ENCODE results near the gene STARD9. TPM values are rescaled to one million over a fixed set of nuclear protein-coding genes. Genes with fewer than 3 reads are reported as not detected.

STARD9 gene
- total and polyA plus RNA-seq, 9 of the 15 experiments (the other 6 are each of a cell fraction or from before 2014, with no cell fraction given), result 0.45 to 6.0 (median 3.6) TPM

DNA sequence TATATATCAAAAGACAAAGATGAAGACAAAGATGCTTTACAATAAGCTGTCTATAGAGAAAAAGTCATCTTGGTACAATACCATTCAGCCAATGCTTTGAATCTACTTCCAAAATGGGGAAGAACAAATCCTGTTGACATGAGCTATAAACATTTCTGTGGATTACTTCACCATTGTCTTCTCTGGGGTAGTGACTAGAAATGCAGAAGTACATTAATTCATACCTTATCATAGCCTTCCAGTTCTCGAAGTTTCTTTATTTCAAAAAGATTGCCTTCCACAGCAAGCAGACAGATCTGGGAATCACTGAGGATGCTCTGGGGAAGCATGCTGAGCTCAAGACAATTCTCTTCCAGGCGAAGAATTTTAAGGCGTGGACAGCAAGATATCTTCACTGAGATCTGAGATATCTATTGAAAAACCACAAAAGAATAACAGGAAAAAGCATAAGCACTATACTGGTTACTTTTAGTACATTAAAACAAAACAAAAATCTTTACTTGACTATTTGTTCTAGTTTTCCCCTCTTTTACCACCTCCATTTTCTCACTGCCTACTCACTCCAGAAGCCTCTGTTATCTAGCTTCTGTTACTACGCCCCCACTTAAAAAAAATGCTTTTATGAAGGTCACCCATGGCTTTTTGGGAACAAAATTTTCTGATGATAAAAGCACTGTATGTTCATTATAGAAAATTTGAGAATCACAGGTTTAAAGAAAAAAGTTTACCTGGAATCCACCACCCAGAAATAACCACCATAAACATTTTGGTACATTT, 30.4 kb upstream of the STARD9 start (continued):
- no peak for TF ChIP-seq GTF3C2 (IDR thresholded peaks at IDR 0.05; ENCODE audit: borderline replicate concordance, extremely low read depth, insufficient read length)
- TF ChIP-seq PBX2 (CRISPR knock-in tag; IDR thresholded peaks at IDR 0.05; ENCODE audit: low read depth), result no peak
- TF ChIP-seq PBX2 (tag; conservative IDR thresholded peaks at IDR 0.05; ENCODE audit: low read depth), result peak; percentile 28; the same call in 1 of the 2 replicates
- TF ChIP-seq SOX6 (IDR thresholded peaks at IDR 0.05), result peak; percentile 78; the same call in 1 of the 2 replicates
- 0 out of 2 replicates have a peak, but pooled peaks have one; percentile 25 for TF ChIP-seq SMARCE1 (IDR thresholded peaks at IDR 0.05)
- peak; percentile 74 for TF ChIP-seq EGR1 (conservative IDR thresholded peaks at IDR 0.05)
- no peak for TF ChIP-seq KHSRP (IDR thresholded peaks at IDR 0.05)
- no peak for TF ChIP-seq LCOR (CRISPR knock-in tag; IDR thresholded peaks at IDR 0.05)
- TF ChIP-seq TCF3 (CRISPR knock-in tag; IDR thresholded peaks at IDR 0.05), result 0 out of 2 replicates have a peak, but pooled peaks have one; percentile 19
- no peak for TF ChIP-seq TAF1 (IDR thresholded peaks at IDR 0.05; ENCODE audit: control insufficient read depth, extremely low read depth, insufficient read depth, low read length, severe bottlenecking)
